Measurements from ENCODE around the gene TFG. TPM values are rescaled to one million over a fixed set of nuclear protein-coding genes. Genes with fewer than 3 reads are reported as not detected.

The TFG gene
- total and polyA plus RNA-seq, 10 of the 15 experiments (the other 5 are each of a cell fraction or from before 2014, with no cell fraction given): 29.3 to 126 (median 57.6) TPM

DNA sequence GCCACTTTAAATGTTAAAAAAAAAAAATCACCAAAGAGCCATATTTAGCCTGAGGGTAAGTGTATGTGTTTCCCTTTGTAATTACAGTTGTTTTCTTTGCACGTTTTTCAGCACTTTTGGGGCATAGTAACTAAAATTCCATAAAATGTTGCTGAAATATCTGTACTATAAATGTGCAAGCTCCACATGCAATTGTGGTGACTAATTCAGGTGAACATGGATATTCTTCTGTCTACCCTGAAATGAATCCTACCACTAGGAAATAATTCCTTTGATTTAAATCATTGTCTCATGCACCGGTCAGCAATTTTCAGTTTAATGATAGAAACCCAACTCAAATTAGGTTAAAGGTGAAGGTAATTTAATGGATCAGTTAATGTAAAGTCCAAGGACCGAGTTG lies 13.1 kb upstream of the TFG start:
- CTCF ChIA-PET: no interaction called here
- 19% methylated on average over 3 of the region's 3 CpGs for WGBS (ENCODE audit: insufficient coverage, insufficient replicate concordance, low lambda C conversion rate, missing lambda C conversion rate)

GRCh38 chr3:100697172-100697571 lies 12.1 kb upstream of the TFG start:
- ChIA-PET CTCF (no interaction called here), SMC1A (ENCODE audit: uncharacterized antibody, unreplicated experiment) (interaction anchor here (1.0 kb wide), 1 partner anchor 230 kb away, joined by 3 read pairs; no protein-coding TSS in a partner anchor), RAD21 (ENCODE audit: unreplicated experiment) (no interaction called here), POLR2A (no interaction called here)
- Histone ChIP-seq H3K27ac (ENCODE audit: control insufficient read depth, insufficient read depth) (no peak overlapping the region), H3K79me2 (ENCODE audit: control insufficient read depth, insufficient read depth, low read length) (no peaks in the 10 kb centered on the region), H3K4me3 (no peak overlapping the region), H3K9ac (ENCODE audit: control insufficient read depth, insufficient read depth, low read length) (no peak overlapping the region), H3K9me3 (replicated peaks; ENCODE audit: control insufficient read depth, insufficient read depth, low read length) (no peaks in the 10 kb centered on the region; the same call in 2 of the 3 replicates), H3K36me3 (ENCODE audit: control insufficient read depth in 2 of 2, insufficient read depth in 2 of 2, low read length in 1 of 2) (no peaks in the 10 kb centered on the region), H4K20me1 (ENCODE audit: control insufficient read depth, insufficient read depth) (no peaks in the 10 kb centered on the region), H3K27me3 (replicated peaks in 1 of 2; ENCODE audit: control insufficient read depth in 2 of 2, insufficient read depth in 2 of 2, low read length in 1 of 2) (no peaks in the 10 kb centered on the region), H3K4me2 (ENCODE audit: control insufficient read depth, insufficient read depth) (no peak overlapping the region), H2AFZ (ENCODE audit: control insufficient read depth, low read depth, low read length) (no peak overlapping the region), H3K4me1 (ENCODE audit: control insufficient read depth, insufficient read depth, low read length) (no peaks in the 10 kb centered on the region)
- DNase-seq (ENCODE audit: low read depth, low spot score): no peak
- intact Hi-C loops (cut with micrococcal nuclease; ENCODE audit: unreplicated experiment) (no loop called here), in situ Hi-C loops (cut with MboI) (no loop called here)
- no TSS peak for BruUV-seq (replicated peaks)
- TF ChIP-seq, protein P1, sequence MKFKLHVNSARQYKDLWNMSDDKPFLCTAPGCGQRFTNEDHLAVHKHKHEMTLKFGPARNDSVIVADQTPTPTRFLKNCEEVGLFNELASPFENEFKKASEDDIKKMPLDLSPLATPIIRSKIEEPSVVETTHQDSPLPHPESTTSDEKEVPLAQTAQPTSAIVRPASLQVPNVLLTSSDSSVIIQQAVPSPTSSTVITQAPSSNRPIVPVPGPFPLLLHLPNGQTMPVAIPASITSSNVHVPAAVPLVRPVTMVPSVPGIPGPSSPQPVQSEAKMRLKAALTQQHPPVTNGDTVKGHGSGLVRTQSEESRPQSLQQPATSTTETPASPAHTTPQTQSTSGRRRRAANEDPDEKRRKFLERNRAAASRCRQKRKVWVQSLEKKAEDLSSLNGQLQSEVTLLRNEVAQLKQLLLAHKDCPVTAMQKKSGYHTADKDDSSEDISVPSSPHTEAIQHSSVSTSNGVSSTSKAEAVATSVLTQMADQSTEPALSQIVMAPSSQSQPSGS (IDR thresholded peaks at IDR 0.05; ENCODE audit: low read length): no peak
- no peak for TF ChIP-seq ZNF217 (IDR thresholded peaks at IDR 0.05)
- no peak for TF ChIP-seq ESRRA (IDR thresholded peaks at IDR 0.05; ENCODE audit: low read length)
- no peak for FAIRE-seq
- ATAC-seq: no peak; the same call in 1 of the 3 replicates
- 64% methylated on average over 7 of the region's 7 CpGs for WGBS (ENCODE audit: insufficient coverage, insufficient replicate concordance, low lambda C conversion rate, missing lambda C conversion rate)

More for the DNA sequence above, 13.1 kb upstream of the TFG start:
- Histone ChIP-seq H3K27me3 (replicated peaks in 1 of 2; ENCODE audit: control insufficient read depth in 2 of 2, insufficient read depth in 2 of 2, low read length in 1 of 2) (no peaks in the 10 kb centered on the region), H3K4me1 (ENCODE audit: control insufficient read depth, insufficient read depth, low read length) (no peaks in the 10 kb centered on the region), H3K9ac (ENCODE audit: control insufficient read depth, insufficient read depth, low read length) (no peak overlapping the region), H3K4me3 (no peak overlapping the region), H3K9me3 (replicated peaks; ENCODE audit: control insufficient read depth, insufficient read depth, low read length) (no peaks in the 10 kb centered on the region), H3K79me2 (ENCODE audit: control insufficient read depth, insufficient read depth, low read length) (no peaks in the 10 kb centered on the region), H4K20me1 (ENCODE audit: control insufficient read depth, insufficient read depth) (no peaks in the 10 kb centered on the region), H3K27ac (ENCODE audit: control insufficient read depth, insufficient read depth) (no peak overlapping the region), H2AFZ (ENCODE audit: control insufficient read depth, low read depth, low read length) (no peak overlapping the region), H3K36me3 (ENCODE audit: control insufficient read depth in 2 of 2, insufficient read depth in 2 of 2, low read length in 1 of 2) (no peaks in the 10 kb centered on the region), H3K4me2 (ENCODE audit: control insufficient read depth, insufficient read depth) (no peak overlapping the region)
- FAIRE-seq (no peak), DNase-seq (ENCODE audit: low read depth, low spot score) (no peak), ATAC-seq (no peak)
- in situ Hi-C loops (cut with MboI) (no loop called here), intact Hi-C loops (cut with micrococcal nuclease; ENCODE audit: unreplicated experiment) (no loop called here)
- no peak for TF ChIP-seq RFX5 (IDR thresholded peaks at IDR 0.05; ENCODE audit: low read depth, low read length)
- no peak for TF ChIP-seq TBL1XR1 (IDR thresholded peaks at IDR 0.05; ENCODE audit: low read depth, low read length)
- RAD21 ChIA-PET (ENCODE audit: unreplicated experiment): no interaction called here
- BruUV-seq (replicated peaks): no TSS peak
- SMC1A ChIA-PET (ENCODE audit: uncharacterized antibody, unreplicated experiment): no interaction called here
- POLR2A ChIA-PET: no interaction called here
